ENCODE measurements around the gene DISC1. TPM values are rescaled to one million over a fixed set of nuclear protein-coding genes. Genes with fewer than 3 reads are reported as not detected.

Gene DISC1
- total and polyA plus RNA-seq, 2 donors (not counting 1 experiment from before 2014, with no cell fraction given) = 2.0 to 4.3 TPM

DNA sequence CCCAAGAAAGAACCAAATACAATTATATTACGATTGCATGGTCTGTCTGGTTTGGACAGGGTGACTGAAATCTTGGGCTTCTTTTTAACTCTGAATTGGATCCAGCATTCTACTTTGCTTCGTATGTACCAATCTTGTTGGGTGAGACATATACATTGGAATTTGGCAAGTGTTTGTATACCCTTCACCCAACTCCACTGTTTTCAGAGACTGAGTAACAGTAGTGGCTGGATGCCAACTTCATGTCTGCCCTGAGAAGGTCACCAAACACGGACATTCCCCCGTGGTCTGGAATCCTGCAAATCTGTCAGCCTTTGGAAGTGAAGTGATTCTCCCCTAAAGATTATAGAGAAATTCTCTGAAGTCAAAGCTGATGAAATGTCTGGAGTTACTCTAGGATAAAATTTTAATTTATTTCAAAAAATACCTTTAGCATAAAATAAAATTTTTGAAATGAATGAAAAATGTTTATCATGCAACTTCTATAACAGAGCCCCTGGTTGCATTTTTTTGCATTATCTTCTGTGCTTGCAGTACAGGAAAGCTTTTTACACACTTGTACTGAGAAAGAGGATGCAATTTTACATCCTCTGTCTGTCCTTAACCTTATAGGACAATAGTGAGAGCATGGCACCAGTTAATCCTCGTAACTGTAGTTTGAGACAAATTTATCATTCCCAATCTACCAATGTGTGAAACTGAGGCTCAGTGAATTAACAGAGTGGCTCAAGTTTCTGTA is 201.8 kb downstream of the DISC1 start:
- H3K27me3 ChIP-seq (ENCODE audit: control insufficient read depth, insufficient read depth, low read length) = no peaks in the 10 kb centered on the region
- no peak overlapping the region for H3K27ac ChIP-seq (ENCODE audit: insufficient read depth, low read length)
- H3K79me2 ChIP-seq (ENCODE audit: control insufficient read depth, insufficient read depth, low read length) = no peaks in the 10 kb centered on the region
- H3K9me3 ChIP-seq (ENCODE audit: control insufficient read depth, insufficient read depth, low read depth, low read length) = no peaks in the 10 kb centered on the region
- no peaks in the 10 kb centered on the region for H3K36me3 ChIP-seq (ENCODE audit: control insufficient read depth, insufficient read depth, low read length)
- no peaks in the 10 kb centered on the region for H4K20me1 ChIP-seq (ENCODE audit: control insufficient read depth, extremely low read depth, insufficient read depth, low read length)
- H3K4me1 ChIP-seq (ENCODE audit: control insufficient read depth, extremely low read depth, insufficient read depth, low read length) = peaks cover 9% of the 10 kb centered on the region
- DNase-seq (ENCODE audit: low read depth in 2 of 2) = peak; percentile 97
- no peak overlapping the region for H3K9ac ChIP-seq (ENCODE audit: insufficient read depth, low read length)
- no peak overlapping the region for H2AFZ ChIP-seq (ENCODE audit: low read length)
- no peak for TF ChIP-seq EZH2 (IDR thresholded peaks at IDR 0.05; ENCODE audit: low read length, missing control alignments)
- TF ChIP-seq, protein P1, sequence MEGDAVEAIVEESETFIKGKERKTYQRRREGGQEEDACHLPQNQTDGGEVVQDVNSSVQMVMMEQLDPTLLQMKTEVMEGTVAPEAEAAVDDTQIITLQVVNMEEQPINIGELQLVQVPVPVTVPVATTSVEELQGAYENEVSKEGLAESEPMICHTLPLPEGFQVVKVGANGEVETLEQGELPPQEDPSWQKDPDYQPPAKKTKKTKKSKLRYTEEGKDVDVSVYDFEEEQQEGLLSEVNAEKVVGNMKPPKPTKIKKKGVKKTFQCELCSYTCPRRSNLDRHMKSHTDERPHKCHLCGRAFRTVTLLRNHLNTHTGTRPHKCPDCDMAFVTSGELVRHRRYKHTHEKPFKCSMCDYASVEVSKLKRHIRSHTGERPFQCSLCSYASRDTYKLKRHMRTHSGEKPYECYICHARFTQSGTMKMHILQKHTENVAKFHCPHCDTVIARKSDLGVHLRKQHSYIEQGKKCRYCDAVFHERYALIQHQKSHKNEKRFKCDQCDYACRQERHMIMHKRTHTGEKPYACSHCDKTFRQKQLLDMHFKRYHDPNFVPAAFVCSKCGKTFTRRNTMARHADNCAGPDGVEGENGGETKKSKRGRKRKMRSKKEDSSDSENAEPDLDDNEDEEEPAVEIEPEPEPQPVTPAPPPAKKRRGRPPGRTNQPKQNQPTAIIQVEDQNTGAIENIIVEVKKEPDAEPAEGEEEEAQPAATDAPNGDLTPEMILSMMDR (conservative IDR thresholded peaks at IDR 0.05 in 1 of 2, IDR thresholded peaks at IDR 0.05 in 1 of 2; ENCODE audit: low read depth in 1 of 2, low read length in 2 of 2) = no peak
- no peak overlapping the region for H3K4me3 ChIP-seq (replicated peaks in 1 of 4; ENCODE audit: control extremely low read depth in 1 of 4, insufficient read depth in 1 of 4, low read depth in 3 of 4, low read length in 4 of 4)
- peak overlapping the region; percentile 68 for H3K4me2 ChIP-seq (ENCODE audit: extremely low read depth, insufficient read depth, low read length)

DNA sequence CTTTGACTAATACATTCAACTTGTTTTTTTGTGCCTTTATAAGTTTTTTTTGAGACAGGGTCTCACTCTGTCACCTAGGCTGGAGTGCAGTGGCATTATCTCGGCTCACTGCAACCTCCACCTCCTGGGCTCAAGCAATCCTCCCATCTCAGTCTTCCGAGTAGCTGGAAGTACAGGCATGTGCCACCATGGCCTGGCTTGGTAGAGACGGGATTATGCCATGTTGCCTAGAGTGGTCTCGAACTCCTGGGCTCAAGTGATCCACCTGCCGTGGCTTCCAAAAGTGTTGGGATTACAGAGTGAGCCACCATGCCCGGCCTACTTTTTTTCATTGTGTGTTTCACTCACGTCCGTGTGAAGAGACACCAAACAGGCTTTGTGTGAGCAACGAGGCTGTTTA is 202.7 kb downstream of the DISC1 start:
- no peak for TF ChIP-seq EZH2 (IDR thresholded peaks at IDR 0.05; ENCODE audit: low read length, missing control alignments)
- TF ChIP-seq, protein P1 (conservative IDR thresholded peaks at IDR 0.05 in 1 of 2, IDR thresholded peaks at IDR 0.05 in 1 of 2; ENCODE audit: low read depth in 1 of 2, low read length in 2 of 2) = no peak
- Histone ChIP-seq H3K4me3 (replicated peaks in 1 of 4; ENCODE audit: control extremely low read depth in 1 of 4, insufficient read depth in 1 of 4, low read depth in 3 of 4, low read length in 4 of 4) (no peak overlapping the region), H3K9ac (ENCODE audit: insufficient read depth, low read length) (no peak overlapping the region), H3K4me1 (ENCODE audit: control insufficient read depth, extremely low read depth, insufficient read depth, low read length) (peaks cover 9% of the 10 kb centered on the region), H3K27me3 (ENCODE audit: control insufficient read depth, insufficient read depth, low read length) (no peaks in the 10 kb centered on the region), H3K4me2 (ENCODE audit: extremely low read depth, insufficient read depth, low read length) (no peak overlapping the region), H3K9me3 (ENCODE audit: control insufficient read depth, insufficient read depth, low read depth, low read length) (no peaks in the 10 kb centered on the region), H3K27ac (ENCODE audit: insufficient read depth, low read length) (no peak overlapping the region), H2AFZ (ENCODE audit: low read length) (no peak overlapping the region), H3K79me2 (ENCODE audit: control insufficient read depth, insufficient read depth, low read length) (no peaks in the 10 kb centered on the region), H4K20me1 (ENCODE audit: control insufficient read depth, extremely low read depth, insufficient read depth, low read length) (no peaks in the 10 kb centered on the region), H3K36me3 (ENCODE audit: control insufficient read depth, insufficient read depth, low read length) (no peaks in the 10 kb centered on the region)
- no peak for DNase-seq (ENCODE audit: low read depth in 2 of 2)

DNA sequence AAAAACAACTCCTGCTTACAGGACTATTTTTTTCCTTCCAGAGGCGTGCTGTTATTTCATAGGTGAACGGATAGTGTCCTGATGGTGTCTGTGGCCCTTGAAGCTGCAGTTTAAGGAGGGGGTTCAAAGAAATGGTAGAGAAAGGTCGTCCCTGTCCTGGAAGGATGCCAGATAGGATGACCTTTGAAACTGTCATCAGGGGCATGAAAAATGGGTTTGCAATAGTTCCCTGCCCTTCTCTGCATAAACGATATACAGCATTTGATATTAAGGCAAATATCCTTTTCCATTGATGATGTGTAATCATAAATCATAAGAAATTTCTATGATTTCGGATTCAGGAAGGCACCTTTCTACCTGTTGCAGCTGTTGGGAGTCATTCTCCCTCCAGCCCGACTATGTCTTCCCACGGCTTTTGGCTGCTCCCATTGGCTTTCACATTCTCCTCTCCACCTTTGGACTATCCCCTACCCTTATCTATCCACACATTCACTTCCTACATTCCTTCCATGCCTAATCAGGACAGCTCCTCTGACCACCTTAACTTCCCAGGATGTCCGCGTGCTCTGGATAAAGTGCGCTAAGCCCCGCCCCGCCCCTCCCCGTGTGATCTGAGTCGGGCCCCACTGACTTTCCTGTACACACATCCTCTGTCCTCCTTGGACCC is 209.8 kb downstream of the DISC1 start:
- H3K9ac ChIP-seq (ENCODE audit: insufficient read depth, low read length) = no peak overlapping the region

More for the DNA sequence above, 209.8 kb downstream of the DISC1 start:
- no peaks in the 10 kb centered on the region for H4K20me1 ChIP-seq (ENCODE audit: control insufficient read depth, extremely low read depth, insufficient read depth, low read length)
- no peak overlapping the region for H3K4me3 ChIP-seq (replicated peaks in 1 of 4; ENCODE audit: control extremely low read depth in 1 of 4, insufficient read depth in 1 of 4, low read depth in 3 of 4, low read length in 4 of 4)
- no peaks in the 10 kb centered on the region for H3K4me1 ChIP-seq (ENCODE audit: control insufficient read depth, extremely low read depth, insufficient read depth, low read length)
- H3K9me3 ChIP-seq (ENCODE audit: control insufficient read depth, insufficient read depth, low read depth, low read length) = no peaks in the 10 kb centered on the region
- no peaks in the 10 kb centered on the region for H3K27me3 ChIP-seq (ENCODE audit: control insufficient read depth, insufficient read depth, low read length)
- DNase-seq (ENCODE audit: low read depth in 2 of 2) = no peak
- H3K79me2 ChIP-seq (ENCODE audit: control insufficient read depth, insufficient read depth, low read length) = no peaks in the 10 kb centered on the region
- TF ChIP-seq, protein P1 (conservative IDR thresholded peaks at IDR 0.05 in 1 of 2, IDR thresholded peaks at IDR 0.05 in 1 of 2; ENCODE audit: low read depth in 1 of 2, low read length in 2 of 2) = no peak
- TF ChIP-seq EZH2 (IDR thresholded peaks at IDR 0.05; ENCODE audit: low read length, missing control alignments) = no peak
- no peak overlapping the region for H2AFZ ChIP-seq (ENCODE audit: low read length)
- no peak overlapping the region for H3K4me2 ChIP-seq (ENCODE audit: extremely low read depth, insufficient read depth, low read length)
- H3K36me3 ChIP-seq (ENCODE audit: control insufficient read depth, insufficient read depth, low read length) = no peaks in the 10 kb centered on the region
- no peak overlapping the region for H3K27ac ChIP-seq (ENCODE audit: insufficient read depth, low read length)

All from fibroblast of lung (primary cell).